IMR-90 (cell line): ENCODE results near the gene UBASH3A.

Source experiments
- BHLHE40 ChIP-seq: fragments of 150-350 bp; IDR thresholded peaks from 2 replicates; pipeline ENCODE4 v1.6.1; 2016; ENCODE audit warnings: mild to moderate bottlenecking, low read depth, low read length
- CEBPB ChIP-seq: IDR thresholded peaks from 2 replicates; pipeline ENCODE4 v1.6.1; 2012; ENCODE audit warnings: low read depth, low read length, improper control_type of control experiment
- CHD1 ChIP-seq: IDR thresholded peaks from 2 replicates; pipeline ENCODE4 v1.6.1; 2012; ENCODE audit warnings: low read depth, low read length, improper control_type of control experiment
- ELK1 ChIP-seq: fragments of 150-350 bp; IDR thresholded peaks from 2 replicates; pipeline ENCODE4 v1.6.1; 2016; ENCODE audit warnings: low read depth, mild to moderate bottlenecking, low read length, moderate library complexity, borderline replicate concordance
- FOS ChIP-seq: fragments of 150-350 bp; IDR thresholded peaks from 2 replicates; pipeline ENCODE4 v1.6.1; 2016; ENCODE audit warnings: low read depth, low read length
- MAFK ChIP-seq: IDR thresholded peaks from 2 replicates; pipeline ENCODE4 v1.6.1; 2012; ENCODE audit warnings: low read depth, low read length, improper control_type of control experiment
- MAZ ChIP-seq: IDR thresholded peaks from 2 replicates; pipeline ENCODE4 v1.6.1; 2012; ENCODE audit warnings: low read depth, mild to moderate bottlenecking, low read length, improper control_type of control experiment, moderate library complexity, borderline replicate concordance
- MXI1 ChIP-seq: IDR thresholded peaks from 2 replicates; pipeline ENCODE4 v1.6.1; 2012; ENCODE audit warnings: low read depth, mild to moderate bottlenecking, low read length, moderate library complexity, borderline replicate concordance
- POLR2A ChIP-seq: IDR thresholded peaks from 2 replicates; pipeline ENCODE4 v1.6.1; 2012; ENCODE audit warnings: mild to moderate bottlenecking, low read depth, low read length
- RAD21 ChIP-seq: IDR thresholded peaks from 2 replicates; pipeline ENCODE4 v1.6.1; 2012; ENCODE audit warnings: low read length, improper control_type of control experiment
- RFX5 ChIP-seq: IDR thresholded peaks from 2 replicates; pipeline ENCODE4 v1.8.0; 2012; ENCODE audit warnings: low read depth, mild to moderate bottlenecking, low read length, moderate library complexity
- SMC3 ChIP-seq: fragments of 150-350 bp; IDR thresholded peaks from 2 replicates; pipeline ENCODE4 v1.6.1; 2016; ENCODE audit warnings: low read depth, mild to moderate bottlenecking, antibody characterized with exemption, low read length, moderate library complexity
- USF2 ChIP-seq: fragments of 150-350 bp; IDR thresholded peaks from 2 replicates; pipeline ENCODE4 v1.6.1; 2017; ENCODE audit warnings: mild to moderate bottlenecking, antibody characterized with exemption, low read length, low read depth
- TF ChIP-seq, protein P1 (sequence below): conservative IDR thresholded peaks from 2 replicates; pipeline ENCODE4 v1.5.1; 2012; ENCODE audit warnings: mild to moderate bottlenecking, low read depth, low read length, improper control_type of control experiment

GRCh38 chr21:42456457-42456856, 52.8 kb downstream of the UBASH3A start:
- TF ChIP-seq, protein P1, sequence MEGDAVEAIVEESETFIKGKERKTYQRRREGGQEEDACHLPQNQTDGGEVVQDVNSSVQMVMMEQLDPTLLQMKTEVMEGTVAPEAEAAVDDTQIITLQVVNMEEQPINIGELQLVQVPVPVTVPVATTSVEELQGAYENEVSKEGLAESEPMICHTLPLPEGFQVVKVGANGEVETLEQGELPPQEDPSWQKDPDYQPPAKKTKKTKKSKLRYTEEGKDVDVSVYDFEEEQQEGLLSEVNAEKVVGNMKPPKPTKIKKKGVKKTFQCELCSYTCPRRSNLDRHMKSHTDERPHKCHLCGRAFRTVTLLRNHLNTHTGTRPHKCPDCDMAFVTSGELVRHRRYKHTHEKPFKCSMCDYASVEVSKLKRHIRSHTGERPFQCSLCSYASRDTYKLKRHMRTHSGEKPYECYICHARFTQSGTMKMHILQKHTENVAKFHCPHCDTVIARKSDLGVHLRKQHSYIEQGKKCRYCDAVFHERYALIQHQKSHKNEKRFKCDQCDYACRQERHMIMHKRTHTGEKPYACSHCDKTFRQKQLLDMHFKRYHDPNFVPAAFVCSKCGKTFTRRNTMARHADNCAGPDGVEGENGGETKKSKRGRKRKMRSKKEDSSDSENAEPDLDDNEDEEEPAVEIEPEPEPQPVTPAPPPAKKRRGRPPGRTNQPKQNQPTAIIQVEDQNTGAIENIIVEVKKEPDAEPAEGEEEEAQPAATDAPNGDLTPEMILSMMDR, result no peak
- TF ChIP-seq CEBPB (no peak), POLR2A (no peak), RAD21 (no peak), SMC3 (no peak), CHD1 (no peak), USF2 (no peak), ELK1 (no peak), MXI1 (no peak), RFX5 (no peak), MAFK (no peak), BHLHE40 (no peak), MAZ (no peak), FOS (no peak)
